ENCODE measurements around the gene REEP6.
"Not testable (repeated sequence)": the region's sequence is repeated elsewhere in the genome, so short reads cannot be mapped to it uniquely, and the experiment has no call there.

Gene REEP6

DNA sequence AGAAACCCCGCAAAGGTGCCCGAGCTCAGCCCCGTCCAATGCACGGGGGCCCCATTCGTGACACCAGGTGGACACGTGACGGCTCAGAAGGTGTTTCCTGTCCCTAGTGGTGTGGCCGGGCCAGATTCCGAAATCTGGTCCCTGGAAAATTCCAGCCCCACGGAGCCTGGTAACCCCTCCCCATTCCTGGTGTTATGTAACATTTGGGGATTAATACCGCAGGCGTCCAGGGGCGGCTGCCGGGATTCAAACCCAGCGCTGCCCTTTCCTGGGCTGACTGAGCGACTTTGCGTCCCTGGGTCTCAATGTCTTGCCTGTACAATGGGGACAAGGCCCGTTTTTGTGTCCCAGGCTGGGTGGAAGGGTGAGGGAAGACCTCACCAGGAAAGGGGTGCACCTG is 31.9 kb downstream of the REEP6 start:
- no peaks in the 10 kb centered on the region for H3K36me3 Mint-ChIP-seq
- peaks cover 73% of the 10 kb centered on the region for H3K27me3 Mint-ChIP-seq
- CTCF ChIA-PET: interaction anchor here (0.6 kb wide), 1 partner anchor 9 kb away, joined by 3 read pairs; no protein-coding TSS in a partner anchor
- H3K4me1 Mint-ChIP-seq: peaks cover 3% of the 10 kb centered on the region
- no peaks in the 10 kb centered on the region for H3K9me3 Mint-ChIP-seq
- DNase-seq: no peak
- H3K4me3 Mint-ChIP-seq: no peak overlapping the region
- no peak overlapping the region for H3K27ac Mint-ChIP-seq

DNA sequence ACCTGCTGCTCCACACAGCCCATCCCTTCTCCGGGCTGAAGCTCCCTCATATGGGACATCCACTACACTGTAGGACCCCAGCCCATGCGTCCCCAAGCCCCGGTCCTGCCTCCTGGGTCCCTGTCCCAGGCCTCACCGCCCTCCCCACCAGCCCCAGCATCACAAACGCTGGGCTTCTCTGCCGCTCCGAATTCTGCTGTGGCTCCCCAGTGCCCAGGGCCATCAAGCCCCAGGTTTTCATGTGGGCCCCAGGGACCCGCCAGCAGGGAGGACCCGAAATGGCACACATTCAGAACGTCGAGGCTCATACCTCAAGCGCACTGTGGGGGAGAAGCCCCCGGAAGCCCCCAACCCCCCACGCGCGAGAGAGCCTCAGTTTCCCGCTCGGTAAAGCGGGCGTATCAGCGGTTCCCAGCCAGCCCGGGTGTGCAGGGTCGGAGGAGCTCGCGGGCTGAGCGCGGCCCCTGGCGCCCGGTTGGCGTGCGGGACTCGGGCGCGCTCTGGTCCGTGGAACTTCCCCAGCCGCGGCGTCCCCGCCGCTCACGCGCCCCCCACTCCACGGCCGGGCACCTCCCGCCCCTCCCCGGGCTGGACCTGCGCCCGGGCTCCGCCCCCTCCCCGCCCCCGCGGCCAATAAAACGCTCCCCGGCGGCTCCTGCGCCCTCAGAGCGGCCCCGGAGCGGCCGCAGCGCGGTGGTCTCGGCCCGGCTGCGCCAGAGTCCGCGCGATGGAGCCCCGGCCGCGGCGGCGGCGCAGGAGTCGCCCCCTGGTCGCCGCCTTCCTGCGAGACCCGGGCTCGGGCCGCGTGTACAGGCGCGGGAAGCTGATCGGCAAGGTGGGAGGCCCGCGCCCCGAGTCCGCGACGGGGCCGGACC is 32.7 kb downstream of the REEP6 start, which contains the start of gene PLK5:
TSS of gene PLK5 (plus strand) at position 666 of the 875 bp plus-strand sequence. CDS start 2,920 bp downstream, outside the sequence.
- H3K4me3 Mint-ChIP-seq: no peak within 1 kb of the TSS
- DNase-seq: no peak
- H3K27me3 Mint-ChIP-seq: peaks cover 65% of the 10 kb centered on the region
- no peaks in the 10 kb centered on the region for H3K9me3 Mint-ChIP-seq
- no peaks in the 10 kb centered on the region for H3K36me3 Mint-ChIP-seq
- CTCF ChIA-PET: interaction anchor here (0.6 kb wide), 1 partner anchor 9 kb away, joined by 3 read pairs; no protein-coding TSS in a partner anchor
- H3K4me1 Mint-ChIP-seq: peaks cover 3% of the 10 kb centered on the region
- H3K27ac Mint-ChIP-seq: no peak within 1 kb of the TSS

DNA sequence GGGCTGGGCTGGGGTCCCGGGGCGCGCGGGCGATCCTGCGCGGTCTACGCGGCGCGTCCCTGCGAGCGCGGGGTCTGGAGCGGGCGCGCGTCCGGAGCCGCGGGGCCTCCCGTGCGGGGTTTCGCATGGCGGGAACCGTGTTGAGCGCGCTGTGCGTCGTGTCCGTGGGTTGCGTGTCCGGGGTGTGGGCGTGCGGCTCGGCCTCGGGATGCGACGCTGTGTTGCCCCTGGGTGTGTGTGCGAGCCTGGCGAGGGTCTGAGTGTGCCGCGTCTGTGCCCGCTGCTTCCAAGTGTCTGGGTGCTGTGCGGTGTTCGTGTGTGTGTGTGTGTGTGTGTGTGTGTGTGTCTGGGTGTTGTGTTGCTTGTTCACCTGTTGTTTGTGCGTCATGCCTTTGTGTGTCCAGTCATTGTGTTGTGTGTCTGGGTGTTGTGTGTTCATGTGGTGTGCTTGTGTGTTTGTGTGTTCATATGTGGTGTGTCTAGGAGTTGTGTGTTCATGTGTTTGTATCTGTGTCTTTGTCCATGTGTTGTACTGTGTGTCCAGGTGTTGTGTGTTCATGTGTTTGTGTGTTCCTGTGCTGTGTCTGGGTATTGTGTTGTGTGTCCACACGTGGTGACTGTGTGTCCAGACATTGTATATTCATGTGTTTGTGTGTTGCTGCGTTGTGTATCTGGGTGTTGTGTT is 33.4 kb downstream of the REEP6 start:
- Mint-ChIP-seq H3K27ac (no peak overlapping the region), H3K4me1 (peaks cover 3% of the 10 kb centered on the region), H3K27me3 (peaks cover 59% of the 10 kb centered on the region), H3K9me3 (no peaks in the 10 kb centered on the region), H3K36me3 (no peaks in the 10 kb centered on the region), H3K4me3 (no peak overlapping the region)
- CTCF ChIA-PET: no interaction called here
- DNase-seq: no peak

DNA sequence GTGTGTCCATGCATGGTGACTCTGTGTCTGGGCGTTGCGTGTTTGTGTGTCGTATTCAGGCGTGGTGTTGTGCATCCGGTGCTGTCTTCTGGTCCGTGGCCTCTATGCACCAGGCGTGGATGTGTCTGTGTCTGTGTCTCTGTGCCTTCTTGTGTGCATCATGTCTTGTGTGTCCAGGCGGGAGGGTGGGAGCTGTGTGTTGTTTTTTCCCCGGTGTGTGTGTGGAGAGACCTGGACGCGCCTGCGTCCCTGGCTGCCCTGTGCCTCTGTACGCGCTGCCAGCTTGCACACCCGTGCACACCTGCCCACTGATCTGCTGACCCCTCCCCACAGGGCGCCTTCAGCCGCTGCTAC is 34.0 kb downstream of the REEP6 start:
- Mint-ChIP-seq H3K9me3 (no peaks in the 10 kb centered on the region), H3K36me3 (no peaks in the 10 kb centered on the region), H3K27ac (no peak overlapping the region), H3K27me3 (peaks cover 59% of the 10 kb centered on the region), H3K4me1 (peaks cover 3% of the 10 kb centered on the region), H3K4me3 (no peak overlapping the region)
- CTCF ChIA-PET: no interaction called here
- no peak for DNase-seq

DNA sequence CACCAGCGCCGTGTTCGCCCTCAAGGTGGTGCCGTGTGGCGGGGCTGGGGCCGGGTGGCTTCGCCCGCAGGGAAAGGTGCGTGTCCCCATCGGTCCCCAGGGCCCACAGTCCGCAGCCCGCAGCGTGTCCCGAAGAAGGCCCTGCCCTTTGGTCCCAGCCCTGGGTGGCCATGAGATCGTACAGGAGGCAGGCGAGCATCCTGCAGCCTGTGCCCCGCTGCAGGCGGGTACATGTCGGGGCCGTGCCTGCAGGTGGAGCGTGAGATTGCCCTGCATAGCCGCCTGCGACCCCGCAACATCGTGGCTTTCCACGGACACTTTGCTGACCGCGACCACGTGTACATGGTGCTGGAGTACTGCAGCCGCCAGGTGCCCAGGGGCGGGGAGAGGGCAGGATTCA is 34.4 kb downstream of the REEP6 start:
- Mint-ChIP-seq H3K27me3 (peaks cover 58% of the 10 kb centered on the region), H3K9me3 (no peaks in the 10 kb centered on the region)
- CTCF ChIA-PET: no interaction called here

DNA sequence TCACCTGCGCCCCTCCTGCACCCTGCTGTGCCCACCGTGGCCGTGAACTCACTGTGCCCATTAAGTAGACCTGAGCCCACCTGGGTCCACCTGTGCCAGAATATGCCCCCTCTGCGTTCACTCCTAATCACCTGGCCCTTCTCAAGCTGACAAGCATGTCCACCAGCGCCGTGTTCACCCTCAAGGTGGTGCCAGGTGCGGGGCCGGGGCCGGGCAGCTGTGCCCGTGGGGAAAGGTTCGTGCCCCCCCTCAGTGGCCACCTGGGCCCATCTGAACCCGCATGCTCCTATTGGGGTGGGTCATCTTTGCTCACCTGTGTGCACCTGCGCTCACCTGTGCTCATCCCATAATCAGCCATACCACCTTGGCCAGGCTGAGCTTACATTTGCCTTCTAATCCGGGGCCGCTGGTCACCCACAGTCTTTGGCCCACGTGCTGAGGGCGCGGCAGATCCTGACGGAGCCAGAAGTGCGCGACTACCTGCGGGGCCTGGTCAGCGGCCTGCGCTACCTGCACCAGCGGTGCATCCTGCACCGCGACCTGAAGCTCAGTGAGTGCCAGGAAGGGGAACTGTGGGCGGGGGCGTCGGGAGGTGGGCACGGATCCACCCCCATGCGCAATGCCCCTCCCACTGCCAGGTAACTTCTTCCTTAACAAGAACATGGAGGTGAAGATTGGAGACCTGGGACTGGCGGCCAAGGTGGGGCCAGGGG is 35.2 kb downstream of the REEP6 start:
- Mint-ChIP-seq H3K4me3 (no peak overlapping the region), H3K36me3 (no peaks in the 10 kb centered on the region), H3K4me1 (peaks cover 3% of the 10 kb centered on the region), H3K27ac (peak overlapping the region; percentile 33), H3K27me3 (peaks cover 55% of the 10 kb centered on the region), H3K9me3 (no peaks in the 10 kb centered on the region)
- no peak for DNase-seq
- CTCF ChIA-PET: no interaction called here

More for the DNA sequence above, 34.4 kb downstream of the REEP6 start:
- Mint-ChIP-seq H3K27ac (no peak overlapping the region), H3K4me1 (peaks cover 3% of the 10 kb centered on the region), H3K4me3 (no peak overlapping the region), H3K36me3 (no peaks in the 10 kb centered on the region)
- DNase-seq: no peak

DNA sequence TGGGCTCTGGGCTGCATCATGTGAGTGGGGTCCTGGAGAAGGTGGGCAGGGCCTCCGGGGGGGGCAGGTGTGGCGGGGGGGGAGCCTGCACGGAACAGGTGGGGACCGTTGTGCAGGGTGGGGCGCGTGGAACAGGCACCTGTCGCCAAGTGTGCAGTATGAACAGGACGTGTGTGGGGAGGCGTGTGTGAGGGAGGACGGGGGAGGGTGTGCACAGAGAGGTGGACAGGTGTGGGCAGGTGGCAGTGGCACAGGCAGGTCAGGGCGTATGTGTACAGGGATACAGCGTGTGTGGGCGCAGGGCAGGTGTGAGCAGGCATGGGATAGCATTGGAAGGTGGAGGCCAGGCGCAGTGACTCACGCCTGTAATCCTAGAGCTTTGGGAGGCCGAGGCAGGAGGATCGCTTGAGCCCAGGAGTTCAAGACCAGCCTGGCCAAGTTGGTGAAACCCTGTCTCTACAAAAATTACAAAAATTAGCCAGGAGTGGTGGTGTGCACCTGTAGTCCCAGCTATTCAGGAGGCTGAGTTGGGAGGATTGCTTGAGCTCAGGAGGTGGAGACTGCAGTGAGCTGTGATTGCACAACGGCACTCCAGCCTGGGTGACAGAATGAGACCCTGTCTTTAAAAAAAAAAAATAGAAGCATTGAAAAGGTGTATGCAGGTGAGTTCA is 36.1 kb downstream of the REEP6 start:
- Mint-ChIP-seq H3K27ac (no peak overlapping the region), H3K27me3 (peaks cover 46% of the 10 kb centered on the region), H3K4me3 (no peak overlapping the region), H3K9me3 (no peaks in the 10 kb centered on the region), H3K4me1 (peaks cover 3% of the 10 kb centered on the region), H3K36me3 (no peaks in the 10 kb centered on the region)
- DNase-seq: no peak
- CTCF ChIA-PET: interaction anchor here (1.3 kb wide), 1 partner anchor 19 kb away, joined by 3 read pairs; no protein-coding TSS in a partner anchor

DNA sequence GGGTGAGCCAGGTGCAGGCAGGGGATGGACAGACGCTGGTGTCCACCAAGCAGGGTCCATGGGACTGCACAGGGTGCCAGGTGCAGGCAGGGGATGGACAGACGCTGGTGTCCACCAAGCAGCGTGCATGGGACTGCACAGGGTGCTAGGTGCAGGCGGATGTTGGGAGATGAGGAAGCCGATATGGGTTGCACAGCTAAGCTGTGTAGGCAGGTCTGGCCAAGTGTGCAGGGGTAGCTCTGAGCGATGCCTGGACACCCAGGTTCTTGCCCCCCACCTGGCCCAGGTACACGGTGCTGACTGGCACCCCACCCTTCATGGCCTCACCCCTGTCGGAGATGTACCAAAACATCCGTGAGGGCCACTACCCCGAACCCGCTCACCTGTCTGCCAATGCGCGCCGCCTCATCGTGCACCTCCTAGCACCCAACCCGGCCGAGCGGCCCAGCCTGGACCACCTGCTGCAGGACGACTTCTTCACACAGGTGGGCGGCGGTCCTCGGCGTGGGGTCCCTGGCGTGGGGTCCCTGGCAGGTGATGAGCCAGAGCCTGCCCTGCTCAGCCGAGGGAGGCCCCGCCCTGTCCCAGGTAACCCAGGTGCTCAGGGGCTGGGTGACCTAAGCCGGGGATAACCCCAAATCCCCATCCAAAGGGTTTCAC is 36.8 kb downstream of the REEP6 start:
- Mint-ChIP-seq H3K27ac (no peak overlapping the region), H3K36me3 (no peaks in the 10 kb centered on the region), H3K4me3 (no peak overlapping the region), H3K4me1 (peaks cover 3% of the 10 kb centered on the region), H3K9me3 (no peaks in the 10 kb centered on the region), H3K27me3 (peaks cover 39% of the 10 kb centered on the region)
- no peak for DNase-seq
- CTCF ChIA-PET: interaction anchor here (1.3 kb wide), 1 partner anchor 18 kb away, joined by 3 read pairs; no protein-coding TSS in a partner anchor

DNA sequence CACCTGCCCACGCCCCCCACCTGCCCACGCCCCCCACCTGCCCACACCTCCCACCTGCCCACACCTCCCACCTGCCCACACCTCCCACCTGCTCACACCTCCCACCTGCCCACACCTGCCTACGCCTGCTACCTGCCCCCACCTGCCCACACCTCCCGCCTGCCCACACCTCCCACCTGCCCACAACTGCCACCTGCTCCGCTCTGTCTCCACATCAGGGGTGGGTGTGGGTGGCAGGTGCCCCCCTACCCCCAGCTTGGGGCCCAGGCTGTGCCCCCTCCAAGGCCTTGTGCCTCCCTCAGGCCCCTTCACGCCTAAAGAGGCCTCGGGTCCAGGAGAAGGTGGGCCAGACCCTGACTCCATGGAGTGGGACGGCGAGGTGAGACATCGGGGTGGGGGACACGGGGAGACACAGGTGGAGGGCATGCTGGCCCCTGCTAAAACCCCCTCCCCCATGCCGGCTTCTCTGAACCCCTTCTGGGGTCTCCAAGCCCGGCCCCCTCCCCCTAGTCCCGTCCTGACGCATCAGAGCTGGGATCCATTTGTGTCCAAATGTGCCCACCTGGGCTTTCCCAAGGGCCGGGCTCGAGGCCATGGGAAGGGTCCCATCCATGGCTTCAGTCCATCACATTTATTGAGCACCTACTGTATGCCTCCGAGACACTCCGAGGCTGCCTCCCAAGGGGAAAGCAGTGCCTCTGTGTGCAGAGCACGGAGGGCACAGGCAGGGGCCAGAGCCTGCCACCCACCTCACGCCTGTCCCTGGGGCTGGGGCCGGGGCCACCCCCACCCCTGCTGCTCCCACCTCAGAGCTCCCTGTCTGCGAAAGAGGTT is 37.8 kb downstream of the REEP6 start:
- H3K4me1 Mint-ChIP-seq: peaks cover 3% of the 10 kb centered on the region
- H3K27me3 Mint-ChIP-seq: peaks cover 35% of the 10 kb centered on the region
- H3K27ac Mint-ChIP-seq: no peak overlapping the region
- H3K36me3 Mint-ChIP-seq: no peaks in the 10 kb centered on the region
- no peak for DNase-seq
- no peak overlapping the region for H3K4me3 Mint-ChIP-seq
- H3K9me3 Mint-ChIP-seq: no peaks in the 10 kb centered on the region
- CTCF ChIA-PET: no interaction called here

DNA sequence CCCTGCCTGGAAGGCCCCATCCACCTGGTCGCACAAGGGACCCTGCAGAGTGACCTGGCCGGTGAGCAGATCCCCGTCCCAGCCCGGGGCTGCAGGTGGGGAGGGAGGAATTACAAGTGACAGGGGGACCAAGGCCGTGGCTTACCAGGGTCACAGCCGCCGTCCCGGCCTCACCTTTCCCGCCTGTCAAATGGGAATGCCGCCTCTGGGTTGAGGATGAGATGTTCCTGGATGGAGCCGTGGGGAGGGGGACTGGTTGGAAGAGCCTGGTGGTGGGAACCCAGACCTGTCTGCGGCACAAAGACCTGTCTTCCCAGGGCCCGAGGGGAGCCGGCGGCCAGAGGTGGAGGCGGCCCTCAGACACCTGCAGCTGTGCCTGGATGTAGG is 38.4 kb downstream of the REEP6 start:
- CTCF ChIA-PET: no interaction called here
- peaks cover 2% of the 10 kb centered on the region for H3K4me1 Mint-ChIP-seq
- H3K27me3 Mint-ChIP-seq: peaks cover 32% of the 10 kb centered on the region
- H3K9me3 Mint-ChIP-seq: no peaks in the 10 kb centered on the region
- no peak for DNase-seq
- H3K36me3 Mint-ChIP-seq: no peaks in the 10 kb centered on the region
- no peak overlapping the region for H3K4me3 Mint-ChIP-seq
- H3K27ac Mint-ChIP-seq: no peak overlapping the region

DNA sequence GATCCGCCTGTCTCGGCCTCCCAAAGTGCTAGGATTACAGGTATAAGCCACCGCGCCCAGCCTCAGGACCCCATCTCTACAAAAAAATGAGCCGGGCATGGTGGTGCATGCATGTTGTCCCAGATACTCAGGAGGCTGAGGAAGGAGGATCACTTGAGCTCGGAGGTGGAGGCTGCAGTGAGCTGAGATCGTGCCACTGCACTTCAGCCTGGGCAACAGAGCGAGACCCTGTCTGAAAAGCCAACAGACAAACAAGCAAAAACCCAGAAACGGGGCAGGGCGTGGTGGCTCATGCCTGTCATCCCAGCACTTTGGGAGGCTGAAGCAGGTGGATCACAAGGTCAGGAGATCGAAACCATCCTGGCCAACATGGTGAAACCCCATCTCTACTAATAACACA is 39.9 kb downstream of the REEP6 start:
- Mint-ChIP-seq H3K27me3 (peaks cover 17% of the 10 kb centered on the region), H3K27ac (peak overlapping the region; percentile 24)
- H3K4me3 Mint-ChIP-seq, H3K9me3 Mint-ChIP-seq, H3K36me3 Mint-ChIP-seq, H3K4me1 Mint-ChIP-seq, DNase-seq, CTCF ChIA-PET: not testable (repeated sequence)

DNA sequence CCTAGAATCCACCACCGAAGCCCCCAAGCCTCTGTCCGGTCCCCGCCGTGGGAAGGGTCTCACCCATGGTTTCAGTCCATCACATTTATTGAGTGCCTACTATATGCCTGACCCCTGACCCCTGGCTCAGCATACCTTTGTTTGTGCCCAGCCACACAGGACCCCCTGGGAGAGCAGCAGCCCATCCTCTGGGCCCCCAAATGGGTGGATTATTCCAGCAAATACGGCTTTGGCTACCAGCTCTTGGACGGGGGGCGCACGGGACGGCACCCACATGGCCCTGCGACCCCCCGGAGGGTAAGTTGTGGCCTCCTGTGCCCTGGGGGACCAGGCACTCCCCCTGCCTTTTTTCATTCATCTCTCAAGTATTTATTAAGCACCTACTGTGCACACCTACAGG is 40.6 kb downstream of the REEP6 start:
- peaks cover 10% of the 10 kb centered on the region for H3K27me3 Mint-ChIP-seq
- H3K9me3 Mint-ChIP-seq: no peaks in the 10 kb centered on the region
- no peak overlapping the region for H3K27ac Mint-ChIP-seq
- CTCF ChIA-PET: no interaction called here
- H3K4me1 Mint-ChIP-seq: no peaks in the 10 kb centered on the region
- no peaks in the 10 kb centered on the region for H3K36me3 Mint-ChIP-seq
- no peak overlapping the region for H3K4me3 Mint-ChIP-seq
- no peak for DNase-seq

DNA sequence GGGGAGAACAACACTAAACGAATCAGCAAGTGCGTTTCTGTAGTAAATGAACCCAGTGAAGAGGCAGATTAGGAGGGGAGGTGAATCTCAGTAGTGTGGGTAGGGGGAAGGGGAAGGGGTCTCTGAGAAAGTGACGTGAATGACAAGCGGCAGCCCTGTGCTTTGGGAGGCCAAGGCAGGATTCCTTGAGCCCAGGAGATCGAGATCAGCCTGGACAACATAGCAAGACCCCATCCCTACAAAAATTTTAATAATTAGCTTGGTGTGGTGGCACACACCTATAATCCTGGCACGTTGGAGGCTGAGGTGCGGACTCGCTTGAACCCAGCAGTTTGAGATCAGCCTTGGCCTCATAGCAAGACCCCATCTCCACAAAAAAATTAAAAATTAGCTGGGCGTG is 41.0 kb downstream of the REEP6 start:
- H3K4me3 Mint-ChIP-seq: no peak overlapping the region
- no peaks in the 10 kb centered on the region for H3K9me3 Mint-ChIP-seq
- no peak overlapping the region for H3K27ac Mint-ChIP-seq
- CTCF ChIA-PET: no interaction called here
- no peaks in the 10 kb centered on the region for H3K4me1 Mint-ChIP-seq
- H3K27me3 Mint-ChIP-seq: peaks cover 6% of the 10 kb centered on the region
- no peaks in the 10 kb centered on the region for H3K36me3 Mint-ChIP-seq
- DNase-seq: no peak
